ENCODE measurements around the gene ACSL4. TPM values are rescaled to one million over a fixed set of nuclear protein-coding genes. Genes with fewer than 3 reads are reported as not detected.

ACSL4 gene
- total RNA-seq, result 96.9 and 117 TPM in 2 replicates

DNA sequence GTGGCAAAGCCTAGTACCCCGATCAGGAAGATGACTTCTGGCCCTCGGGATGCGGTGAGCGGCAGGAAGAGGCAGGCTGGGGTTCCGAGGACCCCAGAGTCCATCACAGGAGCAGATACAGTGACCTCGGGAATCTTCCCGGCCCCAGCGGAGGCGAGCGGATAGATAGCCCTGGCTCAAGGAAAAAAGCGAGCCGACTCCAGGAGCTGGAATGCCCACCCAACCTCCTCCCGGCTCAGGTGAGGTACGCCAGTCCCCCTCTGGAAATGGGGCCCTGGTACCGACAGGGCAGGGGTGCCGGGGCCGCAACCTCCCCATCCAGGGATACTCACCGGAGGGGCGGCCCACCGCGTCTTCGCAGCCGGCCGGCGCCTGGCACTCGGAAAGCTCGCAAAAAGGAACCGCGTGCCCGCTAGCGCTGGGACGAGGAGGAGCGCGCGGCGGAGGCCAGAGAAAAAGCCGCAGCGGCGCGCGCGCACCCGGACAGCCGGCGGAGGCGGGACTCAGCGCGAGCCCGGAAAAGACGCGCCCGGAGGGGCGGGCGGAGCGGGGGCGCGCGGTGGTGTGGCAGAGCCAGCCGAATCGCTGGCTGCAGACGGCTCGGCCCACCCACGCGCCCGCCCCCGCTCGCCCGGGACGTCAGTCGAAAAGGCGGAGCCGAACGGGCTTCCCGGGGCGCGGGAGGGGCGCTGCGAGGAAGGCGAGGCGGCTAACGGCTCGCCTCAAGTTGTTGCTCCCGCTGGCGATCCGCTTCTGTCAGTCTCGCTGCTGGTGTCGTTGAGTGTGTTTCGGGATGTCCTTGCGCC, at the start of gene ACSL4:
TSS of gene ACSL4 (minus strand) at position 451 of the 806 bp plus-strand sequence. CDS start 49,894 bp downstream, outside the sequence.
- no peaks in the 10 kb centered on the region for H3K9me3 ChIP-seq (ENCODE audit: low read depth, low read length)
- peak within 1 kb of the TSS; percentile 84 for H3K4me3 ChIP-seq (ENCODE audit: insufficient read depth, low read length)
- peaks cover 51% of the 10 kb centered on the region for H3K79me2 ChIP-seq (ENCODE audit: insufficient read depth, low read length)
- H4K20me1 ChIP-seq (ENCODE audit: insufficient read depth, low read length), result peaks cover 11% of the 10 kb centered on the region
- H3K36me3 ChIP-seq (ENCODE audit: insufficient read depth, low read length), result no peaks in the 10 kb centered on the region
- H3K4me1 ChIP-seq (ENCODE audit: insufficient read depth, low read length), result peaks cover 4% of the 10 kb centered on the region
- H3K27me3 ChIP-seq (ENCODE audit: insufficient read depth, low read length), result no peaks in the 10 kb centered on the region
- peak within 1 kb of the TSS; percentile 91 for H3K4me2 ChIP-seq (ENCODE audit: insufficient read depth, low read length)
- H2AFZ ChIP-seq (ENCODE audit: low read length), result peak within 1 kb of the TSS; percentile 61
- peak; percentile 88 for DNase-seq (ENCODE audit: insufficient read length, low spot score, missing footprints)
- H3K27ac ChIP-seq (ENCODE audit: low read depth, low read length), result peak within 1 kb of the TSS; percentile 93
- no peak for TF ChIP-seq CTCF (IDR thresholded peaks at IDR 0.05; ENCODE audit: extremely low read depth, low read depth, low read length)

DNA sequence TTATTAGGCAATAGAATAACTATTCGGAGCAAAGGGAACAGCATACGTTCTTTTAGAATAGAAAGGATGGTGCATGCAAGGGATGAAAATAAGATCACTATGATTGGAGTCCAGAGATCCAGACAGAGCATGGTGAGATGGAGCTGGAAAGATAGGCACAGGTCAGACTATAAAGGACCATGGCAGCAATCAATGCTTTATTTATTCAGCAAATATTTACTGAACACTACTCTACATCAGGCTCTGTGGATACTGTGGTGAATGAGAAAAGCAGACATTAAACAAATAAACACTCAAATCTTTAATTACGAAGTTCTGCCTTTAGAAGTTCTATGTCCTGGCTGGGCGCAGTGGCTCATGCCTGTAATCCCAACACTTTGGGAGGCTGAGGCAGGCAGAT, 44.7 kb upstream of the ACSL4 start:
- Histone ChIP-seq H3K4me2 (ENCODE audit: insufficient read depth, low read length) (no peak overlapping the region), H3K36me3 (ENCODE audit: insufficient read depth, low read length) (no peaks in the 10 kb centered on the region), H2AFZ (ENCODE audit: low read length) (no peak overlapping the region), H4K20me1 (ENCODE audit: insufficient read depth, low read length) (no peaks in the 10 kb centered on the region), H3K27ac (ENCODE audit: low read depth, low read length) (no peak overlapping the region), H3K9me3 (ENCODE audit: low read depth, low read length) (no peaks in the 10 kb centered on the region), H3K4me3 (ENCODE audit: insufficient read depth, low read length) (no peak overlapping the region), H3K4me1 (ENCODE audit: insufficient read depth, low read length) (peaks cover 24% of the 10 kb centered on the region), H3K79me2 (ENCODE audit: insufficient read depth, low read length) (no peaks in the 10 kb centered on the region), H3K27me3 (ENCODE audit: insufficient read depth, low read length) (no peaks in the 10 kb centered on the region)
- no peak for TF ChIP-seq CTCF (IDR thresholded peaks at IDR 0.05; ENCODE audit: extremely low read depth, low read depth, low read length)
- DNase-seq (ENCODE audit: insufficient read length, low spot score, missing footprints), result no peak

- Histone ChIP-seq H4K20me1 (ENCODE audit: insufficient read depth, low read length) (no peaks in the 10 kb centered on the region), H3K79me2 (ENCODE audit: insufficient read depth, low read length) (no peaks in the 10 kb centered on the region), H2AFZ (ENCODE audit: low read length) (no peak overlapping the region), H3K4me1 (ENCODE audit: insufficient read depth, low read length) (peaks cover 24% of the 10 kb centered on the region), H3K27ac (ENCODE audit: low read depth, low read length) (no peak overlapping the region), H3K4me3 (ENCODE audit: insufficient read depth, low read length) (no peak overlapping the region), H3K4me2 (ENCODE audit: insufficient read depth, low read length) (no peak overlapping the region), H3K9me3 (ENCODE audit: low read depth, low read length) (no peaks in the 10 kb centered on the region), H3K36me3 (ENCODE audit: insufficient read depth, low read length) (no peaks in the 10 kb centered on the region), H3K27me3 (ENCODE audit: insufficient read depth, low read length) (no peaks in the 10 kb centered on the region)
- no peak for DNase-seq (ENCODE audit: insufficient read length, low spot score, missing footprints)
- no peak for TF ChIP-seq CTCF (IDR thresholded peaks at IDR 0.05; ENCODE audit: extremely low read depth, low read depth, low read length)
These were observed 43.9 kb upstream of the ACSL4 start for GRCh38 chrX:109776986-109777385.

GRCh38 chrX:109776432-109776831, 43.4 kb upstream of the ACSL4 start:
- no peak overlapping the region for H3K4me3 ChIP-seq (ENCODE audit: insufficient read depth, low read length)
- H2AFZ ChIP-seq (ENCODE audit: low read length), result no peak overlapping the region

More at GRCh38 chrX:109776432-109776831, 43.4 kb upstream of the ACSL4 start:
- Histone ChIP-seq H3K36me3 (ENCODE audit: insufficient read depth, low read length) (no peaks in the 10 kb centered on the region), H3K4me2 (ENCODE audit: insufficient read depth, low read length) (no peak overlapping the region), H3K4me1 (ENCODE audit: insufficient read depth, low read length) (peaks cover 24% of the 10 kb centered on the region), H3K9me3 (ENCODE audit: low read depth, low read length) (no peaks in the 10 kb centered on the region), H3K27me3 (ENCODE audit: insufficient read depth, low read length) (no peaks in the 10 kb centered on the region), H4K20me1 (ENCODE audit: insufficient read depth, low read length) (no peaks in the 10 kb centered on the region), H3K79me2 (ENCODE audit: insufficient read depth, low read length) (no peaks in the 10 kb centered on the region), H3K27ac (ENCODE audit: low read depth, low read length) (no peak overlapping the region)
- no peak for DNase-seq (ENCODE audit: insufficient read length, low spot score, missing footprints)
- no peak for TF ChIP-seq CTCF (IDR thresholded peaks at IDR 0.05; ENCODE audit: extremely low read depth, low read depth, low read length)
